Measurements from ENCODE around the gene CHSY1. TPM values are rescaled to one million over a fixed set of nuclear protein-coding genes. Genes with fewer than 3 reads are reported as not detected.
"Not testable (repeated sequence)": the region's sequence is repeated elsewhere in the genome, so short reads cannot be mapped to it uniquely, and the experiment has no call there.

Gene CHSY1
- total RNA-seq, 1 donor from 2014 or later = 38.2 TPM

DNA sequence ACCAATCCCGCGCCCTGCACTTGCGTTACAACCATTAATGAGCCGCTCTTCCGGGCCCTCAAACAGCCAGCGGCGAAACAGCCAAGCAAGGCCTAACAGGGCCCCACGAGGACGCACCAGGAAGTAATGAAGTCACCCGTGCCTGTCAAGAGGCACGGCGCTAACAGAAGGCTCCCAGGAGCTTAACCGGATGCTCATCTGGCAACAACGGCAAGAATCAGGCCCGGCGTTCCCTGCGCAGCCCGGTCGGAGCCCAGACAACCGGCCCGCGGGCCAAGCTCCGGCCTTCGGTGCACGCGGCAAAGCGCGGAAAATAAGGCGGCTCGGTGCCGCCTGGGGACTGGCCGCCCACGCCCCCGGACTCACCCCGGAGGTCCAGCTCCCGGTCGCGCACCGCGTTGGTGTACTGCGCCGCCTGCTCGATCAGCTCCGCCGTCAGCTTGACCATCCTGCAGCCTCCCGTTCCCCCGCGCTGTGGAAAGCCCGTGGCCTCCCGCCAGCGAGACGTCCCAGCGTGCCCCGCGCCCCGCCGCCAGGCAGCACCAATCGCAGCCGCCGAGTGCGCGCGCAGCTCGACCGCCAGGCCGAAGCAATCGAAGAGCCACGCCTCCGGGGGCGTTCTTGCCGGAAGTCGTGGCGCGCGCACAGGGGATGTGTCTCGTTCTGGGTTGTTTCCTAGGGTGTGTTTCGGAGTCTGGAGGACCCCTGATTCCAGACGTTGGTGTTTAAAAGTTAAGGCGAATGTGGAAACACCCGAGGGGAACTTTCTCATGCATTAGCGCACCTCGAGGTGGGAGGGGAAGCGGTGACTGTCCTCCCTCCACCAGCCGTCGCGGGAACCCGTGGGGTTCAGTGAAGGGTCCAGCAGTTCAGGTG is 43.1 kb upstream of the CHSY1 start, which contains the start of gene SNRPA1:
SNRPA1 (minus strand) TSS at position 518 of the 876 bp plus-strand sequence; CDS start at position 448, 70 bp downstream.
- Mint-ChIP-seq H3K27me3 (ENCODE audit: unreplicated experiment) (peaks cover 4% of the 10 kb centered on the region), H3K4me3 (ENCODE audit: unreplicated experiment) (peak within 1 kb of the TSS; percentile 93), H3K4me1 (ENCODE audit: low read depth, unreplicated experiment) (peaks cover 12% of the 10 kb centered on the region), H3K9me3 (ENCODE audit: unreplicated experiment) (no peaks in the 10 kb centered on the region), H3K27ac (ENCODE audit: unreplicated experiment) (peak within 1 kb of the TSS; percentile 98), H3K36me3 (ENCODE audit: unreplicated experiment) (no peaks in the 10 kb centered on the region)
- TF ChIP-seq, protein P1, sequence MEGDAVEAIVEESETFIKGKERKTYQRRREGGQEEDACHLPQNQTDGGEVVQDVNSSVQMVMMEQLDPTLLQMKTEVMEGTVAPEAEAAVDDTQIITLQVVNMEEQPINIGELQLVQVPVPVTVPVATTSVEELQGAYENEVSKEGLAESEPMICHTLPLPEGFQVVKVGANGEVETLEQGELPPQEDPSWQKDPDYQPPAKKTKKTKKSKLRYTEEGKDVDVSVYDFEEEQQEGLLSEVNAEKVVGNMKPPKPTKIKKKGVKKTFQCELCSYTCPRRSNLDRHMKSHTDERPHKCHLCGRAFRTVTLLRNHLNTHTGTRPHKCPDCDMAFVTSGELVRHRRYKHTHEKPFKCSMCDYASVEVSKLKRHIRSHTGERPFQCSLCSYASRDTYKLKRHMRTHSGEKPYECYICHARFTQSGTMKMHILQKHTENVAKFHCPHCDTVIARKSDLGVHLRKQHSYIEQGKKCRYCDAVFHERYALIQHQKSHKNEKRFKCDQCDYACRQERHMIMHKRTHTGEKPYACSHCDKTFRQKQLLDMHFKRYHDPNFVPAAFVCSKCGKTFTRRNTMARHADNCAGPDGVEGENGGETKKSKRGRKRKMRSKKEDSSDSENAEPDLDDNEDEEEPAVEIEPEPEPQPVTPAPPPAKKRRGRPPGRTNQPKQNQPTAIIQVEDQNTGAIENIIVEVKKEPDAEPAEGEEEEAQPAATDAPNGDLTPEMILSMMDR (IDR thresholded peaks at IDR 0.05; ENCODE audit: partially characterized antibody, unreplicated experiment) = no peak
- peak; percentile 98 for DNase-seq

DNA sequence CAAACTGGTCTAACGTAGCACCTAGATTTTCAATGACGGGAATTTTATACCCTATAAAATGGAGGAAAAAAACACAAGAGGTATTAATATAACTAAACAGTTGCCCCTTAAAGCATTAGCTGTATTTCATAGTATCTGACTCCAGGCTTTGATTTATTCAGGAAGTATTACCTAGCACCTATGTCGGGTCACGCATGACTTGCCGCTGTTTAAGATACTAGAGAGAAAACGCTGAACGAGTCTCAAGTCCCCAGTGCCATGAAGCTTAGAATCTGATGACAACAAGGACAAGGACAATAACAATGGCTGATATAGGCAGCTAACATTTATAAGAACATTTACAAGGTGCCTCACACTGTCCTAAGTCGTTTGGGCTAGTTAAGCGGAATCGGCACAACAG is 41.3 kb upstream of the CHSY1 start:
- no peaks in the 10 kb centered on the region for H3K9me3 Mint-ChIP-seq (ENCODE audit: unreplicated experiment)
- TF ChIP-seq, protein P1 (IDR thresholded peaks at IDR 0.05; ENCODE audit: partially characterized antibody, unreplicated experiment) = no peak
- H3K27ac Mint-ChIP-seq (ENCODE audit: unreplicated experiment) = peak overlapping the region; percentile 98
- peaks cover 12% of the 10 kb centered on the region for H3K4me1 Mint-ChIP-seq (ENCODE audit: low read depth, unreplicated experiment)
- H3K27me3 Mint-ChIP-seq (ENCODE audit: unreplicated experiment) = peaks cover 4% of the 10 kb centered on the region
- no peak for DNase-seq
- H3K36me3 Mint-ChIP-seq (ENCODE audit: unreplicated experiment) = no peaks in the 10 kb centered on the region
- peak overlapping the region; percentile 93 for H3K4me3 Mint-ChIP-seq (ENCODE audit: unreplicated experiment)

DNA sequence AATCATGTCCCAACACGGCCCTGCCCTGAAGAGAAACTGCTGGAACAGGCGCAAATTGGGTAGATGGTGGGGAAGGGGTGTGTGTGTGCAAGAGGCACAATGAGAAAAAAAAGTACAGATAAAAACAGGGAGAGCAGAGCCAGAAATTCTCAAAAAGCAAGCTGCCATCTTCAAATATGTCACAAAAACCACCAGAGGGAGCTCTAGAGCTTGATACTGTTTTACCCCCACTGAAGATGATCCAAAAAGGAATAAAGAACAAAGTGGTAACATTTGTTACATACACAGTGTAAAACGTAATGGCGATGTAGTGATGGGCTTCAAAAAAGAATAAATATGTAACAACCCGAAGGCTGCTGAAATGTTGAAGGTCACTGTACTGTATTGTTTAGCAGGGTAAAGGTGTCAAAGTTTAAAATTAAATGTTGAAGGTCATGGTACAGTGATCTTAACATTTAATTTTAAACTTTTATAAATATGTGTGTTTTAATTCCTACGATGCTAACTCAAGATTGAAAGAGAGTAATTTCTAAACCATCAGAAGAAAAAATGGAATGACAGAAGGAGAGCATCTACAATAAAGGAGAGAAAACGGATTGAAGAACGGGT is 37.2 kb upstream of the CHSY1 start:
- DNase-seq = no peak
- Mint-ChIP-seq H3K27me3 (ENCODE audit: unreplicated experiment) (peaks cover 2% of the 10 kb centered on the region), H3K4me1 (ENCODE audit: low read depth, unreplicated experiment) (peaks cover 11% of the 10 kb centered on the region), H3K36me3 (ENCODE audit: unreplicated experiment) (no peaks in the 10 kb centered on the region), H3K4me3 (ENCODE audit: unreplicated experiment) (no peak overlapping the region), H3K9me3 (ENCODE audit: unreplicated experiment) (no peaks in the 10 kb centered on the region), H3K27ac (ENCODE audit: unreplicated experiment) (no peak overlapping the region)
- TF ChIP-seq, protein P1 (IDR thresholded peaks at IDR 0.05; ENCODE audit: partially characterized antibody, unreplicated experiment) = peak; percentile 75

DNA sequence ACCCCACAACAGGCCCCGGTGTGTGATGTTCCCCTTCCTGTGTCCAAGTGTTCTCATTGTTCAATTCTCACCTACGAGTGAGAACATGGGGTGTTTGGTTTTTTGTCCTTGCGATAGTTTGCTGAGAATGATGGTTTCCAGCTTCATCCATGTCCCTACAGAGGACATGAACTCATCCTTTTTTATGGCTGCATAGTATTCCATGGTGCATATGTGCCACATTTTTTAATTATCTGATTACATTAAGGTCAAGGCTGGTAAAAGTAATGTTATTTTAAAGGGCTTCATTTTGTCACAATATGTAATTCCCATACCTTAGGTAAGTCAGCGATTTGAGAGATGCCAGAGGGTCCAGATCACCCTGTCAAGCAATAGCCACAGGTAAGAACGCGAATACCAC is 35.5 kb upstream of the CHSY1 start:
- not testable (repeated sequence) for H3K36me3 Mint-ChIP-seq (ENCODE audit: unreplicated experiment)

DNA sequence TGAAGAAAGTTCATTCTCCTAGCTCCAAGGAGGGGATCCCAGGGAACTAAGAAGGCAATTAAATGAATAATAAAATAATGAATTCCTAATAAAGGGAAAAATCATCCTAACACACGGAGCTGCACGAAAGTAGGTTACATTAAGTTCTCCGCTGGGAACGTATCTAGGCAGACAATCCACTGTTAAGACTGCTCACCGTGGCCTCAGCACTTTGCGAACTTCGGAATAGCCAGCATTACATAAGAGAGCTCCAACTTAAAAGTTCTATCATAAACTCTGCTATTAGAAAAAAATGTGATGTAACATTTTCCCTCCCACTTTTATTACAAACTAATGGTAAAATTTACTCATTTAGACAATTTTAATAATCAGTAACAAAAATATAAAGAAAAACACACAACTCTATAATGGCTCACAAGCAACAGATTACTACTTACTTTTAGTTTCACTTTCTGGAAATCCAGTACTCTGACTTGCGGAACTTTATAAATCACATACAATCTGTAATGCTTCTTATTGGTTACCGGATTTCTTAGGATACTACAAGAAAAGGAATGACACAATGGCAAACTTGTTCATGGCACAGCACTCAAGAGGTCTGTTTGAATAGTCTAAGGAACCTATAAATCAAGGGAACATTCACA is 34.7 kb upstream of the CHSY1 start:
- TF ChIP-seq, protein P1 (IDR thresholded peaks at IDR 0.05; ENCODE audit: partially characterized antibody, unreplicated experiment) = no peak
- H3K27ac Mint-ChIP-seq (ENCODE audit: unreplicated experiment) = no peak overlapping the region
- H3K27me3 Mint-ChIP-seq (ENCODE audit: unreplicated experiment) = no peaks in the 10 kb centered on the region
- no peak overlapping the region for H3K4me3 Mint-ChIP-seq (ENCODE audit: unreplicated experiment)
- no peaks in the 10 kb centered on the region for H3K36me3 Mint-ChIP-seq (ENCODE audit: unreplicated experiment)
- H3K9me3 Mint-ChIP-seq (ENCODE audit: unreplicated experiment) = no peaks in the 10 kb centered on the region
- no peaks in the 10 kb centered on the region for H3K4me1 Mint-ChIP-seq (ENCODE audit: low read depth, unreplicated experiment)
- no peak for DNase-seq

More for the DNA sequence above, 35.5 kb upstream of the CHSY1 start:
- H3K27me3 Mint-ChIP-seq (ENCODE audit: unreplicated experiment); H3K27ac Mint-ChIP-seq (ENCODE audit: unreplicated experiment); DNase-seq; H3K9me3 Mint-ChIP-seq (ENCODE audit: unreplicated experiment); H3K4me1 Mint-ChIP-seq (ENCODE audit: low read depth, unreplicated experiment); H3K4me3 Mint-ChIP-seq (ENCODE audit: unreplicated experiment): not testable (repeated sequence)

Measured in glutamatergic neuron (in vitro differentiated cells).